HG03575 (cell line): Measurements from ENCODE around the gene RALGAPB.

Source experiments
- ATAC-seq: cut with Tn5 transposase; IDR thresholded peaks from one replicate; pipeline ENCODE4 v1.9.1; 2021; ENCODE audit not compliant: unreplicated experiment, insufficient number of reproducible peaks, low FRiP score; ENCODE audit errors: extremely low read depth

RALGAPB gene

GRCh38 chr20:38625896-38626295, 153.3 kb downstream of the RALGAPB start:
- no peak for ATAC-seq

GRCh38 chr20:38626921-38627659, 154.4 kb downstream of the RALGAPB start:
- ATAC-seq: no peak
